Activated CD8-positive, alpha-beta memory T cell treated with anti-CD3 and anti-CD28 coated beads for 24 hours (primary cell): ENCODE measurements around the gene IPO5.
"Not testable (repeated sequence)": the region's sequence is repeated elsewhere in the genome, so short reads cannot be mapped to it uniquely, and the experiment has no call there.

Source experiments
- DNase-seq: peaks from one replicate; pipeline ENCODE4 v3.0.0-alpha.2; 2020

IPO5 gene

DNA sequence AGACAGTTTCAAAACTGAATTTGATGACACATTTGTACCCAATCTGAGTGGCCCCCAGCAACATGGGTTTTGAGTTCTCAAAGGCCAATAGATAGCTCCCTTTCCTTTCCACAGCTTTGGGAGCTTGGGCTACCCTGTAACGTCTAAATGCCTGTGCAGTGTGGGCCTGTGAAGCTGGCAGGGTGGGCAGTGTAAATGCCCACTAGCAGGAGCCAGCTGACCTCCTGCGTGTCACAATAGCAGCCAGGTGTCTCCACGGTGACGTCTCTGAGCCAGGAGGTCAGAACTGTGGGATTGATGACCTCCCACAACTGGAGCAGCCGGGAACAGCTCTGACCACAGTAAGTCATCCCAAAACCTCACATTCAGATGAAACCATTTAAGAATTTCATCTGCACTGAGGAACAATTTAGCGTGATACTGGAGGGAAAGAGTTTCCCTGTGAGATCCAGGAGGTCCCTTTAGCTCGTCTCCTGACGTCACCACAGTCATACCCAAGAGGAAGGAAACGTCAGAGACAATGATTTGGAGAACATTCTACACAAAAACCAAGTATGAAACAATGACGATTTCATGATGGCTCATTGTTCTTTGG, at the start of gene IPO5:
IPO5 (plus strand) TSS at position 300 of the 595 bp plus-strand sequence. CDS start 23,022 bp downstream, outside the sequence.
- no peak for DNase-seq

DNA sequence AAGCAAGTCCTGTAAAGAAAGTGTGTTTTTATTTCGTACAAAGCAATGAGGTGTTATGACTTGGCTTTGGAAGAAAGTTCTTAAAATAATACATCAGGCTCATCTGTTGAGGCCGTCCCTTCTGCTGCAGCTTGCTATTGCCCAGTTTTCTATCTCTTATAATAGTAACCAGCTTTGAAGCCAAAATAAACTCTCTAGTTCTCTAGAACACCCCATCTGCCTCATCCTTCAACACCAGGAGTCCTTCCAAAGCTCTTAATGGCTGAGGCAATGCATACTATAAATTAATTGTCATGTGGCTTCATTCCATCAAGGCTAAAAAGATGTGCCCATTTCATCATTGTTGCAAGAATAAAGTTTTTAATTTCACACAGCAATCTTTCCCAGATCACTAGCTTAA, 49.4 kb upstream of the IPO5 start:
- DNase-seq: no peak

DNA sequence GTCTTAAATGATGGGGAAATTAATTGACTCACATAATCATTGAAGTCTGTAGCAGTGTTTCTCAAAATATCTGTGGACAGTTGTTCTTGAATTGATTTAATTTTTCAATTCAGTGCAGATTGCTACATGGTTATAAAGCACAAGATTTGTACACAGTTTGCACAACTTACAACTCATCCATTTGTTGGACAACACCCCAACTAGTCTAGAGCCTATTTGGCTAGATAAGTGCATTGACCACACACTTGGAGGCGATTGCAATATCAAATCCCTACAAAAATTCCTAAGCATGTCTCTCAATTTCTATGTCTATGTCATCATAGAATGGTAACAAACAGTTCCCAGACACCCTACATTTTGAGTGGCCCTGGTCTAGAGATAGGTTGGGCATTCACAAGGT, 48.0 kb upstream of the IPO5 start:
- DNase-seq: no peak

DNA sequence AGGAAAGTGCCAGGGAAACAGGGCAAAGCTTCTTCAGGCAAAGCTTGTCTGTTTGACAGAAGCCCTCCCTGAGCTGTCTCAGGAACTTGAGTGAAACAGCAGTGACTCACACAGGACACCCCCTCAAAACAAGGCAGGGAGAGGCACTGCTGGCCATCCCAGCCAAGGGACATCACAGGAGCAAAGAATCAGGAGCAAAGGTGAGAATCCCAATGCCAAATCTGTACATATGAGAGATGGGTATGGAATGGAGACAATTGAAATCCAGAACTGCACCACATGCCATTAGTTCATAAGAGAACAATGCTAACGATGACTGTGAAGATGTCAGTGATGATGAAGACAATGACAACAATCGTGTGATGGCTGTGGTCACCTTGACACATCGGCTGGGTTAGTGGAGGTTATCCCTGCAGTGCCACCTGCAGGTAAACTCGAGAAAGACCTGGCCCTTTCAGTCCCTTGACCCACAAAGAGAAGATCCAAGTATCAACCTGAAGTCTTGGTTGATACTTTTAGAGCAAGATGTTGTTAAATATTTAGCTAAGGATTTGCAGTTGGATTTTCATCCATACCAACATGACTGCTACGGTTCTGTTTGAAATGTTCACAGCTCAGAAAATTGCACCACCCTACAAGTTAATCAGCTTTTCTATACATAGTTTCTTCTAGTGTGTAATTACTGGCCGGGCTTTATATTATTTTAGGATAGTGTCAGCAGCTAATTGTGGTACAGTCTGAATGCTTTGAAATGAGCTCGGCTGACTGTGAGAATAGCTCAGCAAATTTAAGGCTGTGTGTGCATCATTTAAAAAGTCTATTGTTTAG, 42.0 kb upstream of the IPO5 start:
- no peak for DNase-seq

DNA sequence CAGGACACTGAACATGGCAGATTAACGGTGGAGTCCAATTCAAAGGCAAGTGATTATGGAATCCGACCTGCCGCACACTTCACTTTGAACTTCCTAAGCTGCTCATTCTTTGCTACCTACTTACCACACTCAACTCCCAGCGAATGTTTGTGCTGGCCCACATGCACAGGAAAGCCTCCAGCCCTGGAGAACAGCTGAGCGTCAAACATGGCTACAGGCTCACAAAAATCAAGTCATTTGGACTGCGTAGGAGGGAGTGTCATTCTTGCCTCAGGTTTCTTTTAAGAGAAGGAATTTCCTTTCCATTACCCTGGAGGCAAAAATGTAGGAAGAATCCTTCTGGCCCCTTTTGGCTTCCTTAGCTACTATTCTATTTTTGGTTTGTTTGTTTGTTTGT, 41.3 kb upstream of the IPO5 start:
- no peak for DNase-seq

DNA sequence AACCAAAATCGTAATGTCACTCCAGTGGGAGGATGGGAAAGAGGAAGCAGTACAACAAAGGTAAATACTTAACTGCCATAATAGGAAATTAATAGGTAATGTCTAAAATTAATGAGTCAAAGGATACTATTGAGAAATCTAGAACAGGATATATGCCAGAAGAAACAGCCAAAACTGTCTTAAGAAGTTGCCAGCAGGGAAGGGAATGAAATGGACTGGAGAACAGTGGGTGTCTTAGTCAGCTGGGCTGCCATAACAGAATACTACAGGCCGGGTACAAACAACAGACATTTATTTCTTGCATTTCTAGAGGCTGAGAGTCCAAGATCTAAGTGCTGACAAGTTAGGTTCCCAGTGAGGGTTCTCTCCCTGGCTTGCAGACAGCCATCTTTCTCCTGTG, 40.3 kb upstream of the IPO5 start:
- no peak for DNase-seq

DNA sequence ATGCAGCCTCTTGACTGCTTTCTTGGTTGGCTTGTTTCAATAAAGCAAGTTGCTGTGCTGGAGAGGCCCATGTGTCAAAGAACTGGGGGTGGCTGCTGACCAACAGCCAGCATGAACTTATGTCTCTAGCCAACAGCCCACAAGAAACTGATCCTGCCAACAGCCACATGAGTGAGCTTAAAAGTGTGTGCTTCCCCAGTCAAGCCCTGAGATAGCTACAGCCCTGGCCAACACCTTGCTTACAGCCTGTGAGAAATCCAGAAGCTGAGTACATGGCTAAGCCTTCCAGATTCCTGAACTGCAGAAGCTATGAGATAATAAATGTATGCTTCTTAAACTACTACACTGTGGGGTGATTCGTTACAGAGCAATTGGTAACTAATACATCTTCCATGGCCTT, 38.9 kb upstream of the IPO5 start:
- no peak for DNase-seq

DNA sequence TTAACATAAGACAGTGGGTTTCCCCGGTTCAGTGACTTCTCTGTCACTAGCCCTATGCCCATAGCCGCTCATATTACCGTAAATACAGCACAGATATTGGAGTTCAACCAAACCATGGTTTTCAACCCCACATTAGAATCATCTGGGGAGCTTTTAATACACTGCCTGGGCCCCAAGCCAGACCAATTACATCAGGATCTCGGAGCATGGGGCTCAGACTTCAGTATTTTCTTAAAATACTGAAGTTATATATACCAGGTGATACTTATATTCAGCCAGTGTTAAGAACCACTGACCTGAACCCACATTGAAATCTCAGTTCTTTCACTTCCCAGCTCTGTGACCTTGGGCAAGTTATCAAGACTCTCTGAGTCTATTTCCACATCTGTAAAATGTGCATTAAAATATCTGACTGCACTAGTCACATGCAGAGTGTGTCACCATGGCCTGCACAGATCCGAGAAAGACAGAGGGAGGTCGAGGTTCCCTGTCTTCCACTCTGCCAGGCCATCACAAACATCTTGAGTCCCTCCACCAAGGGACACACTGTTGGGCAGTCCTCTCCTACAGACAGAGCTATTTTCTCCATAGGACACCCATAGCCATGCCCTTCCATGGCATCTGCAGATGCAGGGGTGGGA, 32.2 kb upstream of the IPO5 start:
- DNase-seq: no peak

DNA sequence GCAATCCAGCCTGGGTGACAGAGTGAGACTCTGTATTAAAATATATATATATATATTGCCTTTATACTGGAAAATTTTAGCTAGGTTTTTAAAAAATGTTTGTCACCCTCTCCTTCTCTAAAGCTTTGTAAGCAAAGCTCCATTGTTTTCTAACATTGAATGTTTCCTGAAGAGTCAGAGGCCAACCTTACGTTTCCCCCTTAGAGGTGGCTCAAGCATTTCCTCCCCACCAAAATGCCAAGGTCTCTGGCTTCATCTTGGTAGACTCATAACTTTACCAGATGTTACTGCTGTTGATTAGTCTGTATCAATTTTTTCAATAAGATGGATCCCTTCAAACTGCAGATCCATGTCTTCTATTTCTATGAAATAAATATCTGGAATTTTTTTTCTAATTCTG, 25.2 kb upstream of the IPO5 start:
- no peak for DNase-seq

DNA sequence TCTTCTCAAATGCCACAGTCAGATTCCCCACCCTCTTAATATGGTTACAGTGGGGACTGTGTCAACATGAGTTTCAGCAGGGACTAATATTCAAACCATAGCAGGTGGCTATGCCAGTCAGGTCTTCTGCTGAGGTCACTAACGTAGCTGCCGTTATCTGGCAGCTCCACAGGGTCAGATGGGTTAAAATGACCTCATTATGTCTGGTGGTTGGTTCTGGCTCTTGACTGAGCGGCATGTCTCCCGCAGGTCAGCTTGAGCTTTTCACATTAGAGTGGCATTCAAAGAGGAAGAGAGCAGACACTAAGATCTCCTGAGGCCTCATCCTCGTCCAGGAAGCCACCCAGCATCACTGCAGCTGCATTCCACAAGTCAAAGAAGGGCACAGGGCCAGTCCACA, 21.4 kb upstream of the IPO5 start:
- no peak for DNase-seq

DNA sequence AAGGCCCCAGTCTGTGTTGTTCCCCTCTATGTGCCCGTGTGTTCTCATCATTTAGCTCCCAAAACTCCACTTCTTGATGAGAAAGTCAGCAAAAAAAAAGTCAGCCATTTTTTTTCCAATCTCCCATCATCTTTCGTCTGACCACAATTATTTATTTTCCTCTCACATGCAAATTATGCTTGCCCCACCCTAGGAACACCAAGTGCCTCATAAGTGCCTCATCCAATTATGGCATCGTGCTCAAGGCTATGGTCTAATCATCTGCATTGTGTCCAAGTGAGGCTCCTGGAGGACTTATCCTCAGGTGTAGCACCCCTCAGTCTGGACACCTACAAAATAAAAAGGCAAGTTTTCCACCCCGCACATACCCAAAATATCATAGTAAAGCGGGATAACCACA, 20.8 kb upstream of the IPO5 start:
- no peak for DNase-seq

DNA sequence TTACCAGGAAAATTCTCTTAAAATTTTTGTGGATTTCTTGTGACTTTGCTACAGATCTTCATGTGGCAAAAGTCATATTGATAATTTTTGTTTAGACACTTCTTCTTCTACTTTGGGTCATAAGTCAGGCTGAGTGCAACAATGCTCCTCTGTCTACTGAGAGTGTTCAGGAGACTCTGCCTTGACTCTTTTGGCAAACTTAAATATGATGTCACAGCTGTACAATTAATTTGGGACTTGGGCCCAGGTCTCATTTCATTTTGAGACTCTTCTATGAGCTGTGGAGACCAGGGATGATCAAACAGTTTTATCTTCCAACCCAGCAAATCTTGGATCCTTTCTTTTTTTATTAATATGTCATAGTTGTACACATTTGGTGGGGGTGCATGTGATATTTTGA, 19.7 kb upstream of the IPO5 start:
- DNase-seq: no peak

DNA sequence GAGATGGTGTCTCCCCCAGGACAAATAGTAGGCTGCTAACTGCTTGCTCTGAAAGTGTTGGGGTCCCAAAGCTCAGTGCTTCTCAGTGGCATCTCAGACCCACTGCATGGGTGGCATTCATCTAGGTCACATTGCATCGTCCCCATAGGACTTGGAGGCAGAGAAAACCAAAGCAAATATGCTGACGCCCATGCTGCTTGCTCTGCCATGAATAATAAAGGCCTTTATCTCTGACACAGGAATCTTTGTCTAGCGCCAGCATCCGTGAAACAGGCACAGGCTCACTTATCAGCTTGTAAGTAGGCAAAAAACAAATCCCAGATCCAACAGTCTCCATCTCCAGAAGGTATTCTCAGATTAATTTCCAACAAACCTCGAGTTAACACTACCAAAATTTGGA, 18.9 kb upstream of the IPO5 start:
- no peak for DNase-seq

DNA sequence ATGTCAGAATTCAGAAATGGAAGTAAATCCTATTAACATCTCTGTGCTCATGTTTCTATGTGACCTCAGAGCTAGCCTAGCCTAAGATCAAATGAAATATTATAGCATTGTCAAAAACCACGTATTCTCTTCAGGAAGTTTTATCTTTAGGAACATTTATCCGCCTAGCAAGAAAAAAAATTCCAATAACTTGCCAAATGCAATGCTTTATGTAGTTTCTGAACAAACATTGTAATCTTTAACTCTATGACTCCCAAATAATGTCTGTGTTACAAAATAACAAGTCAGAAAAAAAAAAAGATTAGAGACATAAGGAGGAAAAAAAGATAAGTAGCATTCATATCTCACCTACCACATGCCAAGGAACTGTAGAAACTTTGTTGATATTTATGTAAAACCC, 18.4 kb upstream of the IPO5 start:
- DNase-seq: no peak

DNA sequence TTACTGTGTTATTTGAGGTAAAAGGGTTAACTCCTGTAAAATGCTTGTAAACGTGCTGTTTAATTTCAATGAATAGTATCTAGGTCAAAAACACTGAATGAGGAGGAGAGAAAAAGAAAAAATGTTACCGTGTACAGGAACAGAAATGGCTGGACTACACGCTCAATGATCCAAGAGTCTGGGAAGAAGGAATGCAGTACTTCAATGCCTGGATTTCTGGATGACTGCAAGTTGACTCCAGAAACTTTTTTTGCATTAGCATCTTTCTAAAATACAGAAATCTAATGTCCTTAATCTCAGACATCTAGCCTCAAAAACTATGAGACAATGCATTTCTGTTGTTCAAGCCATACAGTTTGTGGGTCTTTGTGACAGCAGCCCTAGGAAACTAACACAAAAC, 17.4 kb upstream of the IPO5 start:
- DNase-seq: no peak

DNA sequence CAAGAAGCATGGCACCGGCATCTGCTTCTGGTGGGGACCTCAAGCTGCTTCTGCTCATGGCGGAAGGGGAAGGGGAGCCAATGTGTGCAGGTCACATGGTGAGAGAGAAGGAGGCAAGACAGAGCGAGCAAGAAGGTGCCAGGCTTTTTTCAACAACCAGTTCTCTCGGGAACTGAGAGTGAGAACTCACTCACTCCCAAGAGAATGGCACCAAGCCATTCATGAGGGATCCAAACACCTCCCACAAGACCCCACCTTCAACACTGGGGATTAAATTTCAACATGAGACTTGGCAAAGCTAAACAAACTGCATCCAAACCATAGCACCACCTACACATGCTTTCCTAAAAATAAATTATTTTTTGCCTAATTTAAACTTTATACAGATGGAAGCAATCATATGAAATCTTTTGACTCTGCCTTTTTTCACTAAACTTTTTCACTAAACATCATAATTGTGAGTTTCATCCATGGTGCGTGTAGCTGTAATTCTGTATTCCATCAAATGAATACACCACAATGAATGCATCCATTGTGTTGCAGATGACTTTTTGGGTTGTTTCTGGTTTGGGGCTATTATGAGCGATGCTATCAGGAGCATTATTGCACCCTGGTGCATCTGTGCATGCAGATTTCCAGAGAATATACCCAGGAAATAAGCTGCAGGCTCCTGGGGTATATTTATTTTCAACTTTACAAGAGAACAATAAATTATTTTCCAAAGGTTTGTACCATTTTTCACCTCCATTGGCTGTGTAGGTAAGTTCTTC, 14.6 kb upstream of the IPO5 start:
- DNase-seq: no peak

DNA sequence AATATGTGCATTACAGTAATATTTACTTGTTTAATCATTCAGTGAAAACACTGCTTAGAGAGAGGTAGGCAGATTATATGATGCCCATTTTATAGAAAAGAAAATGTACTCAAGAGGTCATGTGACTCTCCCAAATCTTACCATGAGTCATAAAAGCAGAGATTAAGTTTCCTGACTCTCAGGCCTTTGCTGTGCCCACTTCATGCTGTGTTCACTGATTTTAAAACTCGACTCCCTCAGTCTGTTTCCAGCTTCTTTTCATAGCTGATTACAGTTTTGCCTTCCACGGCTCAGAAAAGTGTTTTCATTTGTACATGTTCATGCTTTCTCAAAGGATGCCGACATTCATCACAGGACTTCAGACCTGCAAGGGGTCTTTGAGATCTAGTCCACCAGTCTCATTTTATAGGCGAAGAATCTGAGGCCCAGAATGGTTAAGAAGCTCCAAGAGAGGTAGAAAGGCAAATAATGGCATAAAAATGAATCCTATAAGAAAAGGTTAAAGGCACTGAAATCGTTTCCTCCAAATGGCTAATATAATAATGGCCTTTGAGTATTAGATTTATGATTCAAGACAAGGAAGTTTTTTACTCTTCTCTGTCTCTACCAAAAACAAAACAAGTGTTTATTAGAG, 9.0 kb upstream of the IPO5 start:
- no peak for DNase-seq

DNA sequence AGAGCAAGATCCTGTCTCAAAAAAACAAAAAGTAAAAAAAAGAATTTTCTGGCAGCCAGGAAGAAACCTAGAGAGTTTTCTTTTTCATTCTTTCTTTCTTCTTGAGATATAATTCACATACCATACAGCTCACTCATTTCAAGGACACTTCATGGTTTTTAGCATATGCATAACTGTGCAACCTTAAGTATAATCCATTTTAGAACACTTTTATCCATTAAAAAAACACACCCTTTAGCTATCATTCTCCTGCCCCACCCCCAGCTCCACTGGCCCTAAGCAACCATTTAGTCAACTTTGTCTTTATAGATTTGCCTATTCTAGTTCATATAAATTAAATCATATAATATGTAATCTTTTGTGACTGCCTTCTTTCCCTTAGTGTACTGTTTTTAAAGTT, 8.1 kb upstream of the IPO5 start:
- DNase-seq: no peak

DNA sequence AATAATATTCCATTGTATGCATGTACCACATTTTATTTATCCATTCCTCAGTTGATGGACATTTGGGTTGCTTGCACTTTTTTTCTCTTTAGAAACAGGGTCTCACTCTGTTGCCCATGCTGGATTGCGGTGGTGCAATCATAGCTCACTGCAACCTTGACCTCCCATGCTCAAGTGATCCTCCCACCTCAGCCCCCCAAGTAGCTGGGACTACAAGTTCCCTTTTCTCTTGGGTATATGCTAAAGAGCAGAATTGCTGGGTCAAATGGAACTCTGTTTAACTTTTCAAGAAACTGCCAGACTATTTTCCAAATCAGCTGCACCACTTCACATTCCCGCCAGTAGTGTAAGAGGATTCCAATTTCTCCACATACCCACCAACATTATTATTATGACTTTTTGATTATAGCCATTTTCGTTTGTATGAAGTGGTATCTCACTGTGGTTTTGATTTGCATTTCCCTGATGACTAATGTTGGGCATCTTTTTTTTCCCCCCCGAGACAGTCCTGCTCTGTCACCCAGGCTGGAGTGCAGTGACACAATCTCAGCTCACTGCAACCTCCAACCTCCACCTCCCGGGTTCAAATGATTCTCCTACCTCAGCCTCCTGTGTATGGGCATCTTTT, 7.6 kb upstream of the IPO5 start:
- DNase-seq: no peak

DNA sequence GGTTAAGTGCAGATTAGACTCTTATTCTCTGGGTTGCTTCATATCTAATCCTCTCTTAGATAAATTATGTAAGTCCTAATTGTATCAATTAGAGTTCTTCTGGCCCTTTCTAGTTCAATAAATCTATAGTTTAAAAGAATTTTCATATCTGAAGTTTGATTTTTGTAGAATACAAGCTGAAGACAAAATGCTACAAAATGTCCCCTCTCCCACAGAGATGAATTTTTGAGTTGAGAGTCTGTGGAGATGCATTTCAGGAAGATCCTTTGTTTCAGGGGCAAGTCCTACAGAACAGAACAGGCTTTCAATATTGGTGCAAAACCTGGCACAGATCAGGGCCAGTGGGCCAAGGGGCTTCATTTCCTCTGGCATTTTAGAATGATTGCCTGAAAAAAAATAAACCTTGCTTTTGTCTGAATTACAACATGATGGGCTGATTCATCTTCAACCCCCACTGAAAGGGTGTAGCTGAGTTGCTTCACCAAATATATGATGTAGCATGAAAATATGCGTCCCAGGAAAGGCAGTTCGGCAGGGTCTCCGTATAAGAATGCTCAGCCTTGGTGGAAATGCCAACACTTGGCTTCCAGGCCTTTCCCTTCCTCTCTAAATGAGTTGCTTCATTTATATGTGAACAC, 6.4 kb upstream of the IPO5 start:
- no peak for DNase-seq

DNA sequence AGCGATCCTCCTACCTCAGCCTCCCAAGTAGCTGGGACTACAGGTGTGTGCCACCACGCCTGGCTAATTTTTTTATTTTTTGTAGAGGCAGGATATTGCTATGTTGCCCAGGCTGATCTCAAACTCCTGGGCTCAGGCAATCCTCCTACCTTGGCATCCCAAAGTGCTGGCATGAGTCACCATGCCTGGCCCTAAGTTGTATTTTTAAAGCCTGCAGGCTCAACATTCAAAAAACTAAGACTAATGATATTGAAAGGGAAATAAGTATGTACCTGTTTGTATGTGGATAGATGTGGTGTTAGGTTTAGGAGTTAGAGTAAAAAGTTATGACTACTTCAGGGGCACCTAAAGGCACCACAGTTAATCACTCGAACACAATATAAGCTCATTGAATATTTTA, 5.4 kb upstream of the IPO5 start:
- DNase-seq: no peak

DNA sequence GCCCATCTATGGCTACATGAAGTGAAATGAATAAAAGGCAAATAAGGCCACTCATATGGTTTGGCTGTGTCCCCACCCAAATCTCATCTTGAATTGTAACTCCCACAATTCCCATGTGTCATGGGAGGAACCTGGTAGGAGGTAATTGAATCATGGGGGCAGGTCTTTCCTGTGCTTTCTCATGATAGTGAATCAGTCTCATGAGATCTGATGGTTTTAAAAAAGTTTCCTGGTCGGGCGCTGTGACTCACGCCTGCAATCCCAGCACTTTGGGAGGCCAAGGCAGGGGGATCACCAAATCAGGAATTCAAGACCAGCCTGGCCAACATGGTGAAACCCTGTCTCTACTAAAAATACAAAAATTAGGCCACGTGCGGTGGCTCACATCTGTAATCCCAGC, 4.2 kb upstream of the IPO5 start:
- DNase-seq: not testable (repeated sequence)
